Activated CD8-positive, alpha-beta T cell treated with anti-CD3 and anti-CD28 coated beads for 36 hours (primary cell): ENCODE results near the gene CCDC47. TPM values are rescaled to one million over a fixed set of nuclear protein-coding genes. Genes with fewer than 3 reads are reported as not detected.

ENCODE experiments used
- ATAC-seq: fragments of 200-7000 bp; cut with Tn5 transposase; one replicate; pipeline ENCODE4 v1.10.0; 2021; ENCODE audit warnings: mild to moderate bottlenecking, moderate library complexity
- CTCF ChIA-PET: fragments of 350-600 bp; sonication (Branson Sonifier 250); formaldehyde crosslinking; loops from one replicate; lab custom pipeline; 2021; ENCODE audit warnings: antibody characterized with exemption; lab: Charles Lee
- POLR2A ChIA-PET: fragments of 350-600 bp; sonication (Branson Sonifier 250); formaldehyde crosslinking; loops from one replicate; lab custom pipeline; 2021; ENCODE audit warnings: antibody characterized with exemption; lab: Charles Lee
- DNase-seq: peaks from one replicate; pipeline ENCODE4 v3.0.0-alpha.2; 2020
- H3K27ac Mint-ChIP-seq: one replicate; pipeline ENCODE4 v1.8.0; 2021; ENCODE audit warnings: mild to moderate bottlenecking, mixed read lengths
- H3K27me3 Mint-ChIP-seq: one replicate; pipeline ENCODE4 v1.8.0; 2021; ENCODE audit warnings: mixed read lengths
- H3K36me3 Mint-ChIP-seq: one replicate; pipeline ENCODE4 v1.8.0; 2021; ENCODE audit warnings: low read depth, mixed read lengths
- H3K4me1 Mint-ChIP-seq: one replicate; pipeline ENCODE4 v1.8.0; 2021; ENCODE audit warnings: low read depth, mixed read lengths
- H3K4me3 Mint-ChIP-seq: one replicate; pipeline ENCODE4 v1.8.0; 2021; ENCODE audit warnings: mild to moderate bottlenecking, moderate library complexity, mixed read lengths
- H3K9me3 Mint-ChIP-seq: one replicate; pipeline ENCODE4 v1.8.0; 2021; ENCODE audit warnings: mixed read lengths
- intact Hi-C: fragments of 100-400 bp; cut with micrococcal nuclease; formaldehyde crosslinking; loops from one replicate; pipeline ENCODE4 v1.10.0; 2022
- total RNA-seq, 2 experiments: library from RNA; stranded (reverse); gene quantifications; one replicate each; pipeline ENCODE4 v1.2.3, GENCODE V29; 2021
- TF ChIP-seq, protein P1 (sequence below): fragments of 200-600 bp; IDR thresholded peaks from one replicate; pipeline ENCODE4 v1.8.0; 2022; ENCODE audit warnings: antibody characterized with exemption, mild to moderate bottlenecking

CCDC47 gene
- total RNA-seq, 2 experiments from 2014 or later = 63.0 to 64.4 TPM

DNA sequence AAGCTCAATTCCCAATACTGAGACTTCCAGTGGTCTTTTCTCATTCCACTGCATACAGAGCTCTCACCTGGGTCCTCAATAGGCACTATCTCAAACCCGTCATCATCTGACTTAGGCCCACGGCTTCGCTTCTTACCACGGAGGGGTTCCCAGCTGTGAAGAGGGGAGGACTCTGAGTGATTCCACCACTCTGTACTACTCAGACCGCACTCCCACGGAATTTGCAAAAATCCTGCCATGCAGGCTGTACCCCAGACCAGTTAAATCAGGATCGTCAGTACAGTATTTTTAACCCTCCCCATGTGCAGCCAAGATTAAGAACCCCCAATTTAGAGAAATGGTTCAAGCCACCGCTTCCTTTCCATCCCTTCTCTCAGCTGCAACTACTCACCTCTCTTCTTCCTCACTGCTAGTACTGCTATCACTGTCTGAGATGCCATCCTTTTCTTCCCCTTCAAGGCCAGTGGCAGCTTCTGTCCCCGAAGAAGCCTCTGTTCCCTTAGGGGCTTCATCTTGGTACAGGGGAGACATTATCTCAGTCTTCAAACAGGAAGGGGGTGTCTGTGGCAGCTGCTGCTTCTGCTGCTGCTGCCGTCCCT, 47.7 kb upstream of the CCDC47 start:
- POLR2A ChIA-PET = interaction anchor here (1.0 to 7.9 kb wide), 8 partner anchors 11 to 120 kb away, joined by 3 to 66 read pairs (median 8); partner anchors contain the start of genes CCDC47, DDX42 and SMARCD2
- no peaks in the 10 kb centered on the region for H3K27me3 Mint-ChIP-seq
- H3K4me3 Mint-ChIP-seq = no peak overlapping the region
- TF ChIP-seq, protein P1, sequence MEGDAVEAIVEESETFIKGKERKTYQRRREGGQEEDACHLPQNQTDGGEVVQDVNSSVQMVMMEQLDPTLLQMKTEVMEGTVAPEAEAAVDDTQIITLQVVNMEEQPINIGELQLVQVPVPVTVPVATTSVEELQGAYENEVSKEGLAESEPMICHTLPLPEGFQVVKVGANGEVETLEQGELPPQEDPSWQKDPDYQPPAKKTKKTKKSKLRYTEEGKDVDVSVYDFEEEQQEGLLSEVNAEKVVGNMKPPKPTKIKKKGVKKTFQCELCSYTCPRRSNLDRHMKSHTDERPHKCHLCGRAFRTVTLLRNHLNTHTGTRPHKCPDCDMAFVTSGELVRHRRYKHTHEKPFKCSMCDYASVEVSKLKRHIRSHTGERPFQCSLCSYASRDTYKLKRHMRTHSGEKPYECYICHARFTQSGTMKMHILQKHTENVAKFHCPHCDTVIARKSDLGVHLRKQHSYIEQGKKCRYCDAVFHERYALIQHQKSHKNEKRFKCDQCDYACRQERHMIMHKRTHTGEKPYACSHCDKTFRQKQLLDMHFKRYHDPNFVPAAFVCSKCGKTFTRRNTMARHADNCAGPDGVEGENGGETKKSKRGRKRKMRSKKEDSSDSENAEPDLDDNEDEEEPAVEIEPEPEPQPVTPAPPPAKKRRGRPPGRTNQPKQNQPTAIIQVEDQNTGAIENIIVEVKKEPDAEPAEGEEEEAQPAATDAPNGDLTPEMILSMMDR = no peak
- H3K36me3 Mint-ChIP-seq = peaks cover 88% of the 10 kb centered on the region
- CTCF ChIA-PET = interaction anchor here (1.0 to 1.8 kb wide), 2 partner anchors 9 to 30 kb away, joined by 3 to 4 read pairs; no protein-coding TSS in a partner anchor
- H3K4me1 Mint-ChIP-seq = peaks cover 44% of the 10 kb centered on the region
- DNase-seq (no peak), ATAC-seq (peak; percentile 19)
- peak overlapping the region; percentile 78 for H3K27ac Mint-ChIP-seq
- H3K9me3 Mint-ChIP-seq = no peaks in the 10 kb centered on the region
- intact Hi-C loops = no loop called here

DNA sequence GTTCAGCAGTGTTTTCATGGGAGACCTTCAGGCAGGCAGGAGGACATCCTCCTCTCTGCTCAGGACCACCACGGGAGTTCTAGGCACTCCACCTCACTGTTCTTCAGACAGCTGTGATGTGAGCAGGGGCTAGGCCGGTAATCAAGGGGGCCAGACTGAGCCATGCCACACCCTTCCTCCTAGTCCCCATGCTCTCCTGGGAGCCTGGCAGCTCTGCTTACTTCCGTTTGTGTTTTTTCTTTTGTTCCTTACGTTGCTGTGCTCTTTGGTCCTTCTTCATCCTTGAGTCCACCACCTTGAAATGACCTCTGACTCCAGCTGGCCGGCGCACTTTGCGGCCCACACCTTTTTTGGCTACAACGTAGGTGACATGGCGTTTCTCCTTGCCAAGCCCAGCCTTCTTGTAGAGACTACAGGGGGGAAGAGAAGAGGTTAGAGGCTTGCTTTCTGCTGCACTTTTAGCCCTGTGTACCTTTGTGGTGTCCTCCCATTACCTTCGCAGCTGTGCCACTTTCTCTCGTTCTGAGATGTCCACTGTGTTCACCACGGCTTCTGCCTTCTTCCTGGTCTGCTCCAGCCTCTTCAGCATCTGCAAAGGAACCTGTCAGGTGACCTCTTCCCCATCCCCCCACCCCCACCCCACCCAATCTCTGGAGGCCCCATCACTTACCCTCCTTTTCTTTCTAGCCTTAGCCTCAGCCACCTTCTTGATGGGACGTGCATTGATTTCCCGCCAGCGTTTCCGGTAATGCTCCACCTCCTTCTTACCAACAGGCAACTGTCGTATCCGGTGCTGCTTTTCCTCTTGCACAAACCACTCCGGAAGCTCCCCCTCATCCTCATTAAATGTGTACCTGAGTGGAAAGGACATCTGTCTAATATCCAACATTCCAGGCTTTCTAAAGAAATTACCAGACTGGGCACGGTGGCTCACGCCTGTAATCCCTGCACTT, 46.5 kb upstream of the CCDC47 start:
- no peaks in the 10 kb centered on the region for H3K27me3 Mint-ChIP-seq
- peaks cover 32% of the 10 kb centered on the region for H3K4me1 Mint-ChIP-seq
- peaks cover 87% of the 10 kb centered on the region for H3K36me3 Mint-ChIP-seq
- H3K9me3 Mint-ChIP-seq = no peaks in the 10 kb centered on the region
- H3K4me3 Mint-ChIP-seq = peak overlapping the region; percentile 33
- peak overlapping the region; percentile 87 for H3K27ac Mint-ChIP-seq
- intact Hi-C loops = no loop called here
- peak; percentile 34 for ATAC-seq
- ChIA-PET CTCF (interaction anchor here (1.8 to 2.2 kb wide), 2 partner anchors 9 to 10 kb away, joined by 4 to 6 read pairs; no protein-coding TSS in a partner anchor), POLR2A (interaction anchor here (0.8 to 7.9 kb wide), 7 partner anchors 8 to 64 kb away, joined by 3 to 66 read pairs (median 12); partner anchors contain the start of genes CCDC47, DDX42 and SMARCD2)
- TF ChIP-seq, protein P1 = no peak
- DNase-seq = peak; percentile 34

GRCh38 chr17:63819131-63819530, 45.7 kb upstream of the CCDC47 start:
- Mint-ChIP-seq H3K27ac (peak overlapping the region; percentile 87), H3K27me3 (no peaks in the 10 kb centered on the region), H3K4me3 (no peak overlapping the region), H3K36me3 (peaks cover 84% of the 10 kb centered on the region), H3K4me1 (peaks cover 25% of the 10 kb centered on the region), H3K9me3 (no peaks in the 10 kb centered on the region)
- CTCF ChIA-PET = interaction anchor here (1.0 to 2.2 kb wide), 2 partner anchors 10 to 35 kb away, joined by 3 to 6 read pairs; no protein-coding TSS in a partner anchor
- ATAC-seq (no peak), DNase-seq (no peak)
- TF ChIP-seq, protein P1 = no peak
- POLR2A ChIA-PET = interaction anchor here (1.4 to 7.9 kb wide), 4 partner anchors 9 to 121 kb away, joined by 3 to 66 read pairs (median 14); partner anchors contain the start of gene FTSJ3
- intact Hi-C loops = no loop called here

DNA sequence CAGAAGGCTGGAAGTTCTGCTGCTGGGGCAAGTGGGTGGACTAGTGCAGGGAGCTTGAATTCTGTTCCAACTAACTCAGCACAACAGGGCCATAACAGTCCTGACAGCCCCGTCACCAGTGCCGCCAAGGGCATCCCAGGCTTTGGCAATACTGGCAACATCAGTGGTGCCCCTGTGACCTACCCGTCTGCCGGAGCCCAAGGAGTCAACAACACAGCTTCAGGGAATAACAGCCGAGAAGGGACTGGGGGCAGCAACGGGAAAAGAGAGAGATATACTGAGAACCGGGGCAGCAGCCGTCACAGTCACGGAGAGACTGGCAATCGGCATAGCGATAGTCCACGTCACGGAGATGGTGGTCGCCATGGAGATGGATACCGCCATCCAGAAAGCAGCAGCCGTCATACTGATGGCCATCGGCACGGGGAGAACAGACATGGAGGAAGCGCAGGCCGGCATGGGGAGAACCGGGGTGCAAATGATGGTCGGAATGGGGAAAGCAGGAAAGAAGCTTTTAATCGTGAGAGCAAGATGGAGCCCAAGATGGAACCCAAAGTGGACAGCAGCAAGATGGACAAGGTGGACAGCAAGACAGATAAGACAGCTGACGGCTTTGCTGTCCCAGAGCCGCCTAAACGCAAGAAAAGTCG, 44.5 kb upstream of the CCDC47 start:
- H3K27ac Mint-ChIP-seq = peak overlapping the region; percentile 8
- H3K36me3 Mint-ChIP-seq = peaks cover 83% of the 10 kb centered on the region
- H3K4me1 Mint-ChIP-seq = peaks cover 15% of the 10 kb centered on the region
- ChIA-PET CTCF (interaction anchor here (0.9 to 2.5 kb wide), 6 partner anchors 11 to 120 kb away, joined by 3 to 6 read pairs (median 4); no protein-coding TSS in a partner anchor), POLR2A (interaction anchor here (0.8 to 7.9 kb wide), 9 partner anchors 8 to 120 kb away, joined by 3 to 66 read pairs (median 5); partner anchors contain the start of genes FTSJ3 and PSMC5)
- intact Hi-C loops = no loop called here
- no peaks in the 10 kb centered on the region for H3K27me3 Mint-ChIP-seq
- no peaks in the 10 kb centered on the region for H3K9me3 Mint-ChIP-seq
- no peak for ATAC-seq
- no peak overlapping the region for H3K4me3 Mint-ChIP-seq
- TF ChIP-seq, protein P1 = no peak
- no peak for DNase-seq
